Measurements from ENCODE around the gene VMA21.

- no peak for TF ChIP-seq POLR2A (IDR thresholded peaks at IDR 0.05)
- no peak for TF ChIP-seq CTCF (IDR thresholded peaks at IDR 0.05)
Measured at GRCh38 chrX:151370906-151371305, 26.1 kb upstream of the VMA21 start.

All from right lobe of liver (tissue), 4 donors.